ENCODE results near the gene TRIM34.

The TRIM34 gene, protein sequence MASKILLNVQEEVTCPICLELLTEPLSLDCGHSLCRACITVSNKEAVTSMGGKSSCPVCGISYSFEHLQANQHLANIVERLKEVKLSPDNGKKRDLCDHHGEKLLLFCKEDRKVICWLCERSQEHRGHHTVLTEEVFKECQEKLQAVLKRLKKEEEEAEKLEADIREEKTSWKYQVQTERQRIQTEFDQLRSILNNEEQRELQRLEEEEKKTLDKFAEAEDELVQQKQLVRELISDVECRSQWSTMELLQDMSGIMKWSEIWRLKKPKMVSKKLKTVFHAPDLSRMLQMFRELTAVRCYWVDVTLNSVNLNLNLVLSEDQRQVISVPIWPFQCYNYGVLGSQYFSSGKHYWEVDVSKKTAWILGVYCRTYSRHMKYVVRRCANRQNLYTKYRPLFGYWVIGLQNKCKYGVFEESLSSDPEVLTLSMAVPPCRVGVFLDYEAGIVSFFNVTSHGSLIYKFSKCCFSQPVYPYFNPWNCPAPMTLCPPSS

GRCh38 chr11:5624489-5625279, at the start of gene TRIM34:
Gene TRIM34 (plus strand): TSS chr11:5625001. CDS start chr11:5632332, 7,331 bp downstream.
- no peak within 1 kb of the TSS for H3K27ac ChIP-seq (ENCODE audit: low read length)
- no peaks in the 10 kb centered on the region for H3K9me3 ChIP-seq (replicated peaks; ENCODE audit: insufficient read depth, low read length)
- no peaks in the 10 kb centered on the region for H3K36me3 ChIP-seq (replicated peaks; ENCODE audit: insufficient read depth, low read length)
- no peaks in the 10 kb centered on the region for H3F3A ChIP-seq (ENCODE audit: insufficient read depth, low read length)
- no peaks in the 10 kb centered on the region for H3K27me3 ChIP-seq (replicated peaks; ENCODE audit: insufficient read depth, low read length)
- peak; percentile 90 for DNase-seq
- no peaks in the 10 kb centered on the region for H4K20me1 ChIP-seq (ENCODE audit: insufficient read depth, low read length)
- H3K9ac ChIP-seq (ENCODE audit: low read length): peak within 1 kb of the TSS; percentile 28; the same call in 1 of the 2 replicates
- peaks cover 8% of the 10 kb centered on the region for H3K4me1 ChIP-seq (ENCODE audit: low read length)
- peak within 1 kb of the TSS; percentile 68 for H3K4me3 ChIP-seq (ENCODE audit: low read length)
- peak within 1 kb of the TSS; percentile 81 for H3K4me2 ChIP-seq (ENCODE audit: low read depth, low read length)
- peak within 1 kb of the TSS; percentile 92 for H2AFZ ChIP-seq (ENCODE audit: low read length)
- TF ChIP-seq, protein P1, sequence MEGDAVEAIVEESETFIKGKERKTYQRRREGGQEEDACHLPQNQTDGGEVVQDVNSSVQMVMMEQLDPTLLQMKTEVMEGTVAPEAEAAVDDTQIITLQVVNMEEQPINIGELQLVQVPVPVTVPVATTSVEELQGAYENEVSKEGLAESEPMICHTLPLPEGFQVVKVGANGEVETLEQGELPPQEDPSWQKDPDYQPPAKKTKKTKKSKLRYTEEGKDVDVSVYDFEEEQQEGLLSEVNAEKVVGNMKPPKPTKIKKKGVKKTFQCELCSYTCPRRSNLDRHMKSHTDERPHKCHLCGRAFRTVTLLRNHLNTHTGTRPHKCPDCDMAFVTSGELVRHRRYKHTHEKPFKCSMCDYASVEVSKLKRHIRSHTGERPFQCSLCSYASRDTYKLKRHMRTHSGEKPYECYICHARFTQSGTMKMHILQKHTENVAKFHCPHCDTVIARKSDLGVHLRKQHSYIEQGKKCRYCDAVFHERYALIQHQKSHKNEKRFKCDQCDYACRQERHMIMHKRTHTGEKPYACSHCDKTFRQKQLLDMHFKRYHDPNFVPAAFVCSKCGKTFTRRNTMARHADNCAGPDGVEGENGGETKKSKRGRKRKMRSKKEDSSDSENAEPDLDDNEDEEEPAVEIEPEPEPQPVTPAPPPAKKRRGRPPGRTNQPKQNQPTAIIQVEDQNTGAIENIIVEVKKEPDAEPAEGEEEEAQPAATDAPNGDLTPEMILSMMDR (IDR thresholded peaks at IDR 0.05; ENCODE audit: low read length): no peak
- TF ChIP-seq EZH2 (optimal IDR thresholded peaks at IDR 0.05; ENCODE audit: low read depth, low read length): no peak
- TF ChIP-seq EZH2phosphoT487 (IDR thresholded peaks at IDR 0.05; ENCODE audit: low read length): no peak
- H3K79me2 ChIP-seq (ENCODE audit: low read length): no peaks in the 10 kb centered on the region
- no peaks in the 10 kb centered on the region for H3K9me2 ChIP-seq (replicated peaks; ENCODE audit: insufficient read depth, low read length)

GRCh38 chr11:5575152-5575551, 49.6 kb upstream of the TRIM34 start:
- no peaks in the 10 kb centered on the region for H3K27me3 ChIP-seq (replicated peaks; ENCODE audit: insufficient read depth, low read length)
- TF ChIP-seq EZH2 (optimal IDR thresholded peaks at IDR 0.05; ENCODE audit: low read depth, low read length): no peak
- no peak for TF ChIP-seq EZH2phosphoT487 (IDR thresholded peaks at IDR 0.05; ENCODE audit: low read length)
- TF ChIP-seq, protein P1 (IDR thresholded peaks at IDR 0.05; ENCODE audit: low read length): no peak
- no peak overlapping the region for H3K27ac ChIP-seq (ENCODE audit: low read length)
- H3K4me1 ChIP-seq (ENCODE audit: low read length): no peaks in the 10 kb centered on the region
- H3K9me3 ChIP-seq (replicated peaks; ENCODE audit: insufficient read depth, low read length): no peaks in the 10 kb centered on the region
- no peak overlapping the region for H2AFZ ChIP-seq (ENCODE audit: low read length)
- no peak overlapping the region for H3K4me3 ChIP-seq (ENCODE audit: low read length)
- H3K4me2 ChIP-seq (ENCODE audit: low read depth, low read length): no peak overlapping the region
- H3K9me2 ChIP-seq (replicated peaks; ENCODE audit: insufficient read depth, low read length): no peaks in the 10 kb centered on the region
- no peak overlapping the region for H3K9ac ChIP-seq (ENCODE audit: low read length)
- H4K20me1 ChIP-seq (ENCODE audit: insufficient read depth, low read length): no peaks in the 10 kb centered on the region
- DNase-seq: no peak
- no peaks in the 10 kb centered on the region for H3F3A ChIP-seq (ENCODE audit: insufficient read depth, low read length)
- no peaks in the 10 kb centered on the region for H3K79me2 ChIP-seq (ENCODE audit: low read length)
- H3K36me3 ChIP-seq (replicated peaks; ENCODE audit: insufficient read depth, low read length): no peaks in the 10 kb centered on the region

- no peaks in the 10 kb centered on the region for H3K36me3 ChIP-seq (replicated peaks; ENCODE audit: insufficient read depth, low read length)
- H4K20me1 ChIP-seq (ENCODE audit: insufficient read depth, low read length): no peaks in the 10 kb centered on the region
- no peak overlapping the region for H3K4me3 ChIP-seq (ENCODE audit: low read length)
- no peaks in the 10 kb centered on the region for H3K9me2 ChIP-seq (replicated peaks; ENCODE audit: insufficient read depth, low read length)
- H3F3A ChIP-seq (ENCODE audit: insufficient read depth, low read length): no peaks in the 10 kb centered on the region
- no peak overlapping the region for H3K9ac ChIP-seq (ENCODE audit: low read length)
- H3K4me2 ChIP-seq (ENCODE audit: low read depth, low read length): no peak overlapping the region
- TF ChIP-seq, protein P1 (IDR thresholded peaks at IDR 0.05; ENCODE audit: low read length): no peak
- TF ChIP-seq EZH2phosphoT487 (IDR thresholded peaks at IDR 0.05; ENCODE audit: low read length) (no peak), EZH2 (optimal IDR thresholded peaks at IDR 0.05; ENCODE audit: low read depth, low read length) (no peak)
- DNase-seq: no peak
- H3K27ac ChIP-seq (ENCODE audit: low read length): no peak overlapping the region
- H3K4me1 ChIP-seq (ENCODE audit: low read length): no peaks in the 10 kb centered on the region
- no peaks in the 10 kb centered on the region for H3K9me3 ChIP-seq (replicated peaks; ENCODE audit: insufficient read depth, low read length)
- H3K79me2 ChIP-seq (ENCODE audit: low read length): no peaks in the 10 kb centered on the region
- H3K27me3 ChIP-seq (replicated peaks; ENCODE audit: insufficient read depth, low read length): no peaks in the 10 kb centered on the region
- H2AFZ ChIP-seq (ENCODE audit: low read length): no peak overlapping the region
Measured at GRCh38 chr11:5577101-5577500, 47.7 kb upstream of the TRIM34 start.

Data from MM.1S (cell line).